Keratinocyte (primary cell): Measurements from ENCODE around the gene TRIL. TPM values are rescaled to one million over a fixed set of nuclear protein-coding genes. Genes with fewer than 3 reads are reported as not detected.

Experiments used
- DNase-seq: peaks from one replicate; pipeline ENCODE4 v3.0.0-alpha.2; 2011; ENCODE audit warnings: low read depth, missing footprints, low spot score
- FAIRE-seq: peaks from 2 replicates; lab custom pipeline; 2011; peaks lifted over from hg19 to GRCh38; lab: Jason Lieb, UNC
- H2AFZ ChIP-seq: 2 replicates; pipeline ENCODE4 v1.6.0; 2012; ENCODE audit warnings: low read length, control low read depth, inconsistent platforms; ENCODE audit not compliant: control insufficient read depth
- H3K27ac ChIP-seq: 2 replicates; pipeline ENCODE4 v1.5.1; 2011; ENCODE audit warnings: low read length; ENCODE audit not compliant: control insufficient read depth, insufficient read depth
- H3K27me3 ChIP-seq: 3 replicates; pipeline ENCODE4 v1.6.0; 2011; ENCODE audit warnings: low read length; ENCODE audit not compliant: control insufficient read depth, insufficient read depth; ENCODE audit errors: extremely low read depth
- H3K36me3 ChIP-seq, 2 experiments: 2 replicates in 1 of 2; 3 replicates in 1 of 2; pipeline ENCODE4 v1.5.1; 2011; ENCODE audit warnings: low read length in 2 of 2, mild to moderate bottlenecking in 1 of 2; ENCODE audit not compliant: control insufficient read depth in 2 of 2, insufficient read depth in 2 of 2; ENCODE audit errors: extremely low read depth in 1 of 2
- H3K4me1 ChIP-seq: 3 replicates; pipeline ENCODE4 v1.5.1; 2011; ENCODE audit warnings: low read length; ENCODE audit not compliant: control insufficient read depth, insufficient read depth; ENCODE audit errors: extremely low read depth
- H3K4me2 ChIP-seq: 3 replicates; pipeline ENCODE4 v1.6.0; 2011; ENCODE audit warnings: low read depth, low read length; ENCODE audit not compliant: control insufficient read depth, insufficient read depth; ENCODE audit errors: extremely low read depth
- H3K4me3 ChIP-seq, 3 experiments: fragments of 200-600 bp in 1 of 3; sonication (generic) in 1 of 3; 2 replicates in 2 of 3; 3 replicates in 1 of 3; pipeline ENCODE4 v1.5.1; 2011 to 2016; ENCODE audit warnings: low read length in 3 of 3, mild to moderate bottlenecking in 3 of 3, control low read depth in 2 of 3, inconsistent platforms in 1 of 3, low read depth in 1 of 3, mixed read lengths in 1 of 3, mixed run types in 1 of 3, moderate library complexity in 1 of 3; ENCODE audit not compliant: control insufficient read depth in 2 of 3, insufficient read depth in 2 of 3; ENCODE audit errors: extremely low read depth in 1 of 3
- H3K79me2 ChIP-seq: 2 replicates; pipeline ENCODE4 v1.6.0; 2012; ENCODE audit warnings: low read length; ENCODE audit not compliant: control insufficient read depth, insufficient read depth
- H3K9ac ChIP-seq: 3 replicates; pipeline ENCODE4 v1.6.0; 2011; ENCODE audit warnings: low read length; ENCODE audit not compliant: control insufficient read depth, insufficient read depth; ENCODE audit errors: extremely low read depth
- H3K9me1 ChIP-seq: 3 replicates; pipeline ENCODE4 v1.6.0; 2011; ENCODE audit warnings: low read length; ENCODE audit not compliant: control insufficient read depth, insufficient read depth; ENCODE audit errors: extremely low read depth
- H3K9me3 ChIP-seq: 2 replicates; pipeline ENCODE4 v1.5.1; 2012; ENCODE audit warnings: low read depth, low read length; ENCODE audit not compliant: control insufficient read depth
- H4K20me1 ChIP-seq: 3 replicates; pipeline ENCODE4 v1.6.0; 2011; ENCODE audit warnings: low read length; ENCODE audit not compliant: control insufficient read depth, insufficient read depth; ENCODE audit errors: extremely low read depth
- CTCF ChIP-seq, 3 experiments: IDR thresholded peaks in 1 of 3; conservative IDR thresholded peaks in 1 of 3; optimal IDR thresholded peaks in 1 of 3; 2 replicates in 2 of 3; 3 replicates in 1 of 3; pipeline versions ENCODE3 to v1.5.1; 2011; ENCODE audit warnings: low read length in 3 of 3, mild to moderate bottlenecking in 3 of 3, moderate library complexity in 2 of 3, control low read depth in 1 of 3, inconsistent platforms in 1 of 3; ENCODE audit not compliant: insufficient read depth in 2 of 3; ENCODE audit errors: extremely low read depth in 1 of 3
- EZH2 ChIP-seq: IDR thresholded peaks from one replicate; pipeline ENCODE4 v1.6.1; 2012; ENCODE audit warnings: inconsistent platforms, mild to moderate bottlenecking, low read length, moderate library complexity
- dilution Hi-C: fragments of 300-500 bp; cut with MboI; formaldehyde crosslinking; loops from one replicate; pipeline ENCODE4 v1.7.0; 2020; ENCODE audit warnings: low sequenced_read_pairs; ENCODE audit not compliant: extremely low pct_ligation_motif_present
- polyA plus RNA-seq, 5 experiments: library from polyadenylated mRNA; depleted of rRNA in 3 of 5; stranded (reverse) in 3 of 5; stranded (forward) in 1 of 5; unstranded in 1 of 5; fragments of >200 nt; gene quantifications; 1 replicate in 1 of 5; 2 replicates in 3 of 5; 3 replicates in 1 of 5; pipeline versions ENCODE4 v1.2.1 to v1.2.3, GENCODE V29; 2011 to 2012; ENCODE audit warnings: missing spikeins in 2 of 5, low read depth in 1 of 5, low replicate concordance in 1 of 5

The TRIL gene
- polyA plus RNA-seq, 1 donor (not counting 4 experiments of a cell fraction or from before 2014, with no cell fraction given), result 0.03 TPM

DNA sequence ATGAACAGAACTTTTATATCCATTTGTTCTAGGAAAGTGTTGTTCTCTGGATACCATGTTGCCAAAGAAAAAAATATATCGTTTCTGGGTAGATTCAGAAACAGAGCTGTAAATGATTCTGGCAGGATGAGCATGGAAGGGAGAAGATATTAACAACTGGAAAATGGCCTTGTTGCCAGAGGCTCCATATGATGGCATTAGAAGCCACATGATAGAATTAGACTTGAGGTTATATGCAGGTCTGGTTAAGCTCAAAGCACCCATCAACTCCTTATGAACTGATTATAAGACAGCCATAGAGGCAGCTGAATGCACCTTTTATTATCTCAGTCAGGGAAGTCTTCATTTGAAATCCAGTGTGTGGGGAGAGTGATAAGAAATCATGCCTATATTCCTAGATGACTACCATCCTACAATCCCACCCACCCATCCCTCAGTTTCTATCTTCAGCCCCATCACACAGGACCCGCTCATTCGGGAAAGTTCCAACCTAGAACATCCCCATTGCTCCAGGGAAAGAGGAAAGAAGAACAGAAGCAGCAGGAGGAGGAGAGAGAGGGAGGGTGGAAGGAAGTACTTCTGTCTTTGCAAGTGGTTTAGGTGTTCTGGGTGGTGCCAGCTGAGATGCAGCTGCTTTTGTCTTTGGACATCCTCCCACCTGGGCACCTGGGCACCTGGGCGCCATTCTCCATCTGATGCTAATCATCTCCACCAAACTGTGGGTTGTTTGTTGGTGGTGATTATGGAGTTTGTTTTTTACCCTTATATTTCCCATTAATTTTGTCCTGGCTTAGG lies 25.5 kb upstream of the TRIL start:
- no peak for DNase-seq
- H3K4me3 ChIP-seq, result no peak overlapping the region
- H4K20me1 ChIP-seq, result no peaks in the 10 kb centered on the region
- H3K9ac ChIP-seq, result no peak overlapping the region
- no peak for FAIRE-seq
- TF ChIP-seq EZH2 (no peak), CTCF (optimal IDR thresholded peaks at IDR 0.05 in 1 of 3, IDR thresholded peaks at IDR 0.05 in 1 of 3, conservative IDR thresholded peaks at IDR 0.05 in 1 of 3; ENCODE audit: extremely low read depth in 1 of 3, insufficient read depth in 2 of 3, low read length in 3 of 3) (no peak)
- no peaks in the 10 kb centered on the region for H3K27me3 ChIP-seq
- H3K79me2 ChIP-seq, result no peaks in the 10 kb centered on the region
- no peak overlapping the region for H3K27ac ChIP-seq
- no peaks in the 10 kb centered on the region for H3K9me3 ChIP-seq
- no peak overlapping the region for H2AFZ ChIP-seq
- H3K9me1 ChIP-seq, result no peaks in the 10 kb centered on the region
- H3K4me2 ChIP-seq, result no peak overlapping the region
- dilution Hi-C loops, result no loop called here
- H3K4me1 ChIP-seq, result peaks cover 26% of the 10 kb centered on the region
- H3K36me3 ChIP-seq, result no peaks in the 10 kb centered on the region

DNA sequence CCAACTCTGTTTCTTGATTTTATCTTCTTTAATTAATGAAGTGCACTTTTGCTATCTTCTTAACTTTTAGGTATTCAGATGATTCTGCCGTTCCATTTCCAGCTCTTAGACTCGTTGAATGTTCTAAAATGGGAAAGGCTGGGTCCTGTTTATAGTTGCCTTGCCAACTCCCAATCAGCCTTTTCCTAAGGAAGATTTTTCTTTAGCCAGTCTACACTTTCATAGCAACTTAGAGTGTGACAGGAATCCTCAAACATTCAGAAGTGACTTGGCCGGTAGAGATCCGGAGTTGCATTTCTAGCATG lies 23.0 kb upstream of the TRIL start:
- Histone ChIP-seq H3K27ac (no peak overlapping the region), H3K4me1 (peaks cover 16% of the 10 kb centered on the region), H2AFZ (no peak overlapping the region), H3K27me3 (no peaks in the 10 kb centered on the region), H3K9ac (no peak overlapping the region), H3K9me1 (no peaks in the 10 kb centered on the region), H3K79me2 (no peaks in the 10 kb centered on the region), H4K20me1 (no peaks in the 10 kb centered on the region), H3K36me3 (no peaks in the 10 kb centered on the region), H3K9me3 (no peaks in the 10 kb centered on the region), H3K4me3 (no peak overlapping the region), H3K4me2 (no peak overlapping the region)
- dilution Hi-C loops, result no loop called here
- no peak for TF ChIP-seq EZH2
- TF ChIP-seq CTCF (optimal IDR thresholded peaks at IDR 0.05 in 1 of 3, IDR thresholded peaks at IDR 0.05 in 1 of 3, conservative IDR thresholded peaks at IDR 0.05 in 1 of 3; ENCODE audit: extremely low read depth in 1 of 3, insufficient read depth in 2 of 3, low read length in 3 of 3), result no peak
- FAIRE-seq (no peak), DNase-seq (no peak)
